HepG2 (cell line): ENCODE measurements around the gene REM2. TPM values are rescaled to one million over a fixed set of nuclear protein-coding genes. Genes with fewer than 3 reads are reported as not detected.

Experiments used
- BCL3 ChIP-seq: sonication (generic); formaldehyde crosslinking; IDR thresholded peaks from 2 replicates; pipeline ENCODE4 v1.5.1; 2020; ENCODE audit warnings: mild to moderate bottlenecking, missing genetic modification reagents, moderate library complexity
- CBFB ChIP-seq: sonication (generic); formaldehyde crosslinking; IDR thresholded peaks from 2 replicates; pipeline ENCODE4 v1.4.0; 2020; ENCODE audit warnings: missing genetic modification reagents
- ESRRA ChIP-seq: sonication (generic); formaldehyde crosslinking; IDR thresholded peaks from 2 replicates; pipeline ENCODE4 v1.5.1; 2020; ENCODE audit warnings: mild to moderate bottlenecking, low read depth, missing genetic modification reagents
- KDM2A ChIP-seq: sonication (generic); formaldehyde crosslinking; IDR thresholded peaks from 2 replicates; pipeline ENCODE4 v1.4.0; 2020; ENCODE audit warnings: low read depth, missing genetic modification reagents, borderline replicate concordance
- LBX2 ChIP-seq: sonication (generic); formaldehyde crosslinking; IDR thresholded peaks from 2 replicates; pipeline ENCODE4 v1.5.0; 2020; ENCODE audit warnings: missing genetic modification reagents, mild to moderate bottlenecking, borderline replicate concordance
- NBN ChIP-seq: fragments of 450-650 bp; conservative IDR thresholded peaks from 2 replicates; pipeline ENCODE4 v1.6.1; 2017
- NR2F1 ChIP-seq, 2 experiments: fragments of 450-650 bp in 1 of 2; formaldehyde crosslinking in 1 of 2; IDR thresholded peaks; 2 replicates each; pipeline versions ENCODE4 v1.5.0 to v1.6.1; 2016 to 2020; ENCODE audit warnings: mild to moderate bottlenecking in 1 of 2, missing compliant biosample characterization in 1 of 2, missing genetic modification reagents in 1 of 2, moderate library complexity in 1 of 2
- PBX2 ChIP-seq: IDR thresholded peaks from 2 replicates; pipeline ENCODE4 v1.6.1; 2016; ENCODE audit warnings: control low read depth
- PTBP1 ChIP-seq: fragments of 200-400 bp; formaldehyde crosslinking; IDR thresholded peaks from 2 replicates; pipeline ENCODE4 v1.6.1; 2018; ENCODE audit warnings: low read length, low read depth; ENCODE audit not compliant: poor library complexity, severe bottlenecking
- RARG ChIP-seq: sonication (generic); formaldehyde crosslinking; IDR thresholded peaks from 2 replicates; pipeline ENCODE4 v1.4.0; 2020; ENCODE audit warnings: low read depth, mild to moderate bottlenecking, missing genetic modification reagents
- RBFOX2 ChIP-seq: fragments of 200-400 bp; formaldehyde crosslinking; IDR thresholded peaks from 2 replicates; pipeline ENCODE4 v1.6.1; 2017; ENCODE audit warnings: low read depth, mild to moderate bottlenecking, low read length
- ZBTB3 ChIP-seq: sonication (generic); formaldehyde crosslinking; IDR thresholded peaks from 2 replicates; pipeline ENCODE4 v1.4.0; 2020; ENCODE audit warnings: low read depth, mild to moderate bottlenecking, moderate library complexity, missing genetic modification reagents, borderline replicate concordance
- ZEB1 ChIP-seq: IDR thresholded peaks from 2 replicates; pipeline ENCODE4 v1.6.1; 2012; ENCODE audit warnings: mild to moderate bottlenecking, low read depth, inconsistent platforms; ENCODE audit not compliant: insufficient replicate concordance
- ZNF124 ChIP-seq: sonication (generic); formaldehyde crosslinking; IDR thresholded peaks from 2 replicates; pipeline ENCODE4 v1.4.0; 2020; ENCODE audit warnings: missing genetic modification reagents
- ZNF24 ChIP-seq: fragments of 450-650 bp; IDR thresholded peaks from 2 replicates; pipeline ENCODE4 v1.6.1; 2017; ENCODE audit warnings: antibody characterized with exemption, mild to moderate bottlenecking
- ZNF414 ChIP-seq: sonication (generic); formaldehyde crosslinking; IDR thresholded peaks from 2 replicates; pipeline ENCODE4 v1.5.0; 2020; ENCODE audit warnings: missing genetic modification reagents
- ZNF558 ChIP-seq: sonication (generic); formaldehyde crosslinking; IDR thresholded peaks from 2 replicates; pipeline ENCODE4 v1.9.0; 2022; ENCODE audit warnings: mild to moderate bottlenecking, missing genetic modification reagents, borderline replicate concordance
- ZNF629 ChIP-seq: sonication (generic); formaldehyde crosslinking; conservative IDR thresholded peaks from 2 replicates; pipeline ENCODE4 v1.5.0; 2020; ENCODE audit warnings: missing genetic modification reagents
- ZNF770 ChIP-seq: sonication (generic); formaldehyde crosslinking; IDR thresholded peaks from 2 replicates; pipeline ENCODE4 v1.5.0; 2020; ENCODE audit warnings: mild to moderate bottlenecking, missing genetic modification reagents
- ZNF800 ChIP-seq: sonication (generic); formaldehyde crosslinking; IDR thresholded peaks from 2 replicates; pipeline ENCODE4 v1.4.0; 2020; ENCODE audit warnings: missing genetic modification reagents
- polyA plus RNA-seq, 8 experiments: library from polyadenylated mRNA; depleted of rRNA in 3 of 8; stranded (reverse) in 7 of 8; unstranded in 1 of 8; fragments of >200 nt; fragmentation: Illumina TruSeq in 4 of 8; extraction: Trizol in 4 of 8; gene quantifications; 2 replicates each; pipeline versions ENCODE4 v1.2.1 to v1.2.3, GENCODE V29; 2011 to 2016; ENCODE audit warnings: low read depth in 4 of 8, missing spikeins in 1 of 8, mixed read lengths in 1 of 8; ENCODE audit not compliant: insufficient read depth in 1 of 8
- total RNA-seq, 5 experiments: library from RNA; depleted of rRNA; stranded (reverse); fragments of >200 nt; fragmentation: Illumina TruSeq; extraction: Trizol; gene quantifications; 2 replicates each; pipeline ENCODE4 v1.2.3, GENCODE V29; 2016; ENCODE audit warnings: low read depth in 1 of 5

REM2 gene
- total and polyA plus RNA-seq, 2 of the 13 experiments (the other 11 are each of a cell fraction or from before 2014, with no cell fraction given), result 0.20 TPM; not detected in 1

- no peak for TF ChIP-seq PBX2 (CRISPR knock-in tag)
- no peak; the same call in 1 of the 2 replicates for TF ChIP-seq ZNF414 (CRISPR knock-in tag)
- no peak; the same call in 1 of the 2 replicates for TF ChIP-seq CBFB (CRISPR knock-in tag)
- TF ChIP-seq ZNF800 (CRISPR knock-in tag), result no peak
- peak; percentile 72 for TF ChIP-seq ZEB1
- TF ChIP-seq KDM2A (CRISPR knock-in tag), result peak; percentile 28; the same call in 1 of the 2 replicates
- no peak for TF ChIP-seq NR2F1 (CRISPR knock-in tag; IDR thresholded peaks at IDR 0.05)
- 0 out of 2 replicates have a peak, but pooled peaks have one; percentile 13 for TF ChIP-seq ZNF24
- 0 out of 2 replicates have a peak, but pooled peaks have one; percentile 14 for TF ChIP-seq LBX2 (CRISPR knock-in tag)
- TF ChIP-seq ESRRA (CRISPR knock-in tag), result 0 out of 2 replicates have a peak, but pooled peaks have one; percentile 15
- no peak for TF ChIP-seq ZNF558
- peak; percentile 76 for TF ChIP-seq RBFOX2
- TF ChIP-seq ZNF770 (CRISPR knock-in tag), result peak; percentile 49; the same call in 1 of the 2 replicates
- TF ChIP-seq ZNF629 (CRISPR knock-in tag), result no peak; the same call in 1 of the 2 replicates
- TF ChIP-seq BCL3 (CRISPR knock-in tag), result peak; percentile 29; the same call in 1 of the 2 replicates
- 0 out of 2 replicates have a peak, but pooled peaks have one; percentile 70 for TF ChIP-seq ZNF124 (CRISPR knock-in tag)
- peak; percentile 11; the same call in 1 of the 2 replicates for TF ChIP-seq ZBTB3 (CRISPR knock-in tag)
- TF ChIP-seq NBN, result no peak
- TF ChIP-seq RARG, result peak; percentile 2; the same call in 1 of the 2 replicates
- TF ChIP-seq PTBP1, result peak; percentile 49
These were observed 10.8 kb upstream of the REM2 start (continued) for GRCh38 chr14:22872033-22872832.
